K562 (cell line): ENCODE results near the gene MDC1. TPM values are rescaled to one million over a fixed set of nuclear protein-coding genes. Genes with fewer than 3 reads are reported as not detected.

Experiments
- ATF6 ChIP-seq: sonication (generic); formaldehyde crosslinking; IDR thresholded peaks from 2 replicates; pipeline ENCODE4 v1.4.0; 2020; ENCODE audit warnings: mild to moderate bottlenecking, missing genetic modification reagents
- BMI1 ChIP-seq: fragments of 150-350 bp; IDR thresholded peaks from 2 replicates; pipeline ENCODE4 v1.6.1; 2014; ENCODE audit warnings: low read length
- FOXK1 ChIP-seq: sonication (generic); formaldehyde crosslinking; IDR thresholded peaks from 2 replicates; pipeline ENCODE4 v1.8.0; 2022; ENCODE audit warnings: missing genetic modification reagents, mild to moderate bottlenecking, borderline replicate concordance
- HBP1 ChIP-seq: fragments of 450-650 bp; formaldehyde crosslinking; IDR thresholded peaks from 2 replicates; pipeline ENCODE4 v1.4.0; 2022; ENCODE audit warnings: missing genetic modification characterization
- HMGXB4 ChIP-seq: sonication (generic); formaldehyde crosslinking; IDR thresholded peaks from 2 replicates; pipeline ENCODE4 v1.8.1; 2023; ENCODE audit warnings: mild to moderate bottlenecking, missing genetic modification reagents
- HNRNPL ChIP-seq: fragments of 200-400 bp; formaldehyde crosslinking; IDR thresholded peaks from 2 replicates; pipeline ENCODE4 v1.6.1; 2017; ENCODE audit warnings: low read depth, mild to moderate bottlenecking, low read length
- HSF4 ChIP-seq: fragments of 250-450 bp; sonication (Bioruptor Pico); IDR thresholded peaks from 2 replicates; pipeline ENCODE4 v2.1.2; 2022; ENCODE audit warnings: mild to moderate bottlenecking, moderate library complexity, borderline replicate concordance
- PCBP2 ChIP-seq: fragments of 200-400 bp; formaldehyde crosslinking; IDR thresholded peaks from 2 replicates; pipeline ENCODE4 v1.6.1; 2018; ENCODE audit warnings: low read length, low read depth, mild to moderate bottlenecking, moderate library complexity; ENCODE audit not compliant: poor library complexity, severe bottlenecking
- PML ChIP-seq: IDR thresholded peaks from 2 replicates; pipeline ENCODE4 v1.6.1; 2012; ENCODE audit warnings: low read length, inconsistent platforms
- RBM14 ChIP-seq: fragments of 200-400 bp; formaldehyde crosslinking; IDR thresholded peaks from 2 replicates; pipeline ENCODE4 v1.6.1; 2018; ENCODE audit warnings: low read depth, mild to moderate bottlenecking, low read length, moderate library complexity, borderline replicate concordance; ENCODE audit not compliant: insufficient read depth
- SMC3 ChIP-seq: conservative IDR thresholded peaks from 2 replicates; pipeline ENCODE4 v1.6.1; 2011; ENCODE audit warnings: low read depth, low read length, improper control_type of control experiment; ENCODE audit not compliant: insufficient read depth
- STAT5A ChIP-seq: IDR thresholded peaks from 2 replicates; pipeline ENCODE4 v1.6.1; 2012; ENCODE audit warnings: low read length, inconsistent platforms, borderline replicate concordance
- TFAP4 ChIP-seq: sonication (generic); formaldehyde crosslinking; IDR thresholded peaks from 2 replicates; pipeline ENCODE4 v1.8.0; 2022; ENCODE audit warnings: missing genetic modification reagents, mild to moderate bottlenecking, moderate library complexity, borderline replicate concordance
- ZBTB1 ChIP-seq: sonication (generic); formaldehyde crosslinking; IDR thresholded peaks from 2 replicates; pipeline ENCODE4 v1.8.1; 2023; ENCODE audit warnings: missing genetic modification reagents, low read depth, mild to moderate bottlenecking, borderline replicate concordance
- ZBTB9 ChIP-seq: fragments of 450-650 bp; formaldehyde crosslinking; IDR thresholded peaks from 2 replicates; pipeline ENCODE4 v1.4.0; 2020; ENCODE audit warnings: mild to moderate bottlenecking, moderate library complexity
- ZNF174 ChIP-seq: fragments of 250-450 bp; sonication (Bioruptor Pico); IDR thresholded peaks from 2 replicates; pipeline ENCODE4 v1.4.0; 2020; ENCODE audit warnings: mild to moderate bottlenecking
- ZNF639 ChIP-seq, 2 experiments: fragments of 200-800 bp in 1 of 2; sonication (Bioruptor generic) in 1 of 2; sonication (generic) in 1 of 2; formaldehyde crosslinking in 1 of 2; IDR thresholded peaks in 1 of 2; conservative IDR thresholded peaks in 1 of 2; 2 replicates each; pipeline versions ENCODE4 v1.5.0 to v1.6.1; 2016 to 2020; ENCODE audit warnings: missing compliant biosample characterization in 1 of 2, missing genetic modification characterization in 1 of 2, missing genetic modification reagents in 1 of 2
- polyA plus RNA-seq, 8 experiments: library from polyadenylated mRNA; depleted of rRNA in 4 of 8; stranded (reverse) in 5 of 8; unstranded in 3 of 8; fragments of >200 nt; fragmentation: Nextera tagmentation in 2 of 8; fragmentation: Illumina TruSeq in 1 of 8; extraction: Ambion mirVana in 2 of 8; extraction: Trizol in 1 of 8; gene quantifications; 2 replicates each; pipeline versions ENCODE4 v1.2.1 to v1.2.3, GENCODE V29; 2011 to 2014; ENCODE audit warnings: inconsistent platforms in 1 of 8, missing spikeins in 1 of 8
- total RNA-seq, 7 experiments: library from RNA; depleted of rRNA in 6 of 7; stranded (reverse); fragments of >200 nt in 6 of 7; fragmentation: Illumina TruSeq in 2 of 7; extraction: Trizol in 2 of 7; gene quantifications; 2 replicates each; pipeline versions ENCODE4 v1.2.1 to v1.2.3, GENCODE V29; 2011 to 2021; ENCODE audit warnings: low replicate concordance in 1 of 7

MDC1 gene
- total and polyA plus RNA-seq, 9 of the 15 experiments (the other 6 are each of a cell fraction or from before 2014, with no cell fraction given) = 8.2 to 114 (median 20.0) TPM

GRCh38 chr6:30717129-30717844 is at the start of gene MDC1 (continued):
- TF ChIP-seq HBP1 (CRISPR knock-in tag) (no peak), ZNF639 (CRISPR knock-in tag; conservative IDR thresholded peaks at IDR 0.05 in 1 of 2, IDR thresholded peaks at IDR 0.05 in 1 of 2) (peak in 1 of 2 experiments; percentile 95; a peak in 2 of 4 replicates), ZBTB9 (CRISPR knock-in tag) (peak; percentile 0; the same call in 1 of the 2 replicates), ZBTB1 (CRISPR knock-in tag) (no peak), HNRNPL (no peak), PML (peak; percentile 76), HMGXB4 (CRISPR knock-in tag) (peak; percentile 79; the same call in 1 of the 2 replicates), ATF6 (CRISPR knock-in tag) (peak; percentile 93; the same call in 1 of the 2 replicates), SMC3 (no peak), STAT5A (peak; percentile 59; the same call in 1 of the 2 replicates), PCBP2 (no peak), HSF4 (CRISPR knock-in tag) (no peak), TFAP4 (CRISPR knock-in tag) (peak; percentile 100), BMI1 (no peak), FOXK1 (CRISPR knock-in tag) (no peak), RBM14 (no peak), ZNF174 (CRISPR knock-in tag) (no peak)
